CD4-positive, alpha-beta T cell (primary cell): ENCODE data around the gene CNGA3. TPM values are rescaled to one million over a fixed set of nuclear protein-coding genes. Genes with fewer than 3 reads are reported as not detected.
"Not testable (repeated sequence)": the region's sequence is repeated elsewhere in the genome, so short reads cannot be mapped to it uniquely, and the experiment has no call there.

Experiments
- ATAC-seq: fragments of 200-7000 bp; cut with Tn5 transposase; one replicate; pipeline ENCODE4 v1.10.0; 2022; ENCODE audit warnings: mild to moderate bottlenecking; ENCODE audit not compliant: poor library complexity
- CTCF ChIA-PET: fragments of 350-600 bp; sonication (Branson Sonifier 250); formaldehyde crosslinking; loops from one replicate; lab custom pipeline; 2021; ENCODE audit warnings: antibody characterized with exemption, inconsistent platforms; lab: Charles Lee
- POLR2A ChIA-PET: fragments of 350-600 bp; sonication (Branson Sonifier 250); formaldehyde crosslinking; loops from one replicate; lab custom pipeline; 2021; ENCODE audit warnings: antibody characterized with exemption, inconsistent platforms; lab: Charles Lee
- DNase-seq, 14 experiments: peaks; one replicate each; pipeline ENCODE4 v3.0.0-alpha.2; 2013 to 2020; ENCODE audit warnings: mixed read lengths in 2 of 14
- H3K27ac ChIP-seq, 2 donors: one replicate each; pipeline versions ENCODE4 v1.5.1 to v1.7.0; 2013; ENCODE audit warnings: low read length in 2 of 2, low read depth in 1 of 2, mild to moderate bottlenecking in 1 of 2
- H3K27me3 ChIP-seq, 2 experiments: 1 replicate in 1 of 2; 2 replicates in 1 of 2; pipeline versions ENCODE4 v1.6.1 to v1.7.0; 2013; ENCODE audit warnings: low read length in 2 of 2, control low read depth in 1 of 2, mild to moderate bottlenecking in 1 of 2, moderate library complexity in 1 of 2; ENCODE audit not compliant: insufficient read depth in 2 of 2, control insufficient read depth in 1 of 2
- H3K36me3 ChIP-seq: one replicate; pipeline ENCODE4 v1.6.1; 2013; ENCODE audit warnings: low read length, control low read depth; ENCODE audit not compliant: insufficient read depth
- H3K4me1 ChIP-seq: one replicate; pipeline ENCODE4 v1.6.1; 2013; ENCODE audit warnings: low read length, control low read depth; ENCODE audit not compliant: insufficient read depth
- H3K4me3 ChIP-seq: one replicate; pipeline ENCODE4 v1.5.1; 2013; ENCODE audit warnings: mild to moderate bottlenecking, low read length, moderate library complexity
- H3K9me3 ChIP-seq, 2 experiments: 1 replicate in 1 of 2; 2 replicates in 1 of 2; pipeline versions ENCODE4 v1.6.1 to v1.7.0; 2013; ENCODE audit warnings: low read length in 2 of 2, mild to moderate bottlenecking in 2 of 2, control low read depth in 1 of 2, moderate library complexity in 1 of 2; ENCODE audit not compliant: control insufficient read depth in 1 of 2, insufficient read depth in 1 of 2
- H3K27ac Mint-ChIP-seq: one replicate; pipeline ENCODE4 v1.8.0; 2020; ENCODE audit warnings: mixed read lengths
- H3K27me3 Mint-ChIP-seq: one replicate; pipeline ENCODE4 v1.8.0; 2021; ENCODE audit warnings: mixed read lengths
- H3K36me3 Mint-ChIP-seq: one replicate; pipeline ENCODE4 v1.8.0; 2021; ENCODE audit warnings: low read depth, mixed read lengths
- H3K4me1 Mint-ChIP-seq: one replicate; pipeline ENCODE4 v1.8.0; 2021; ENCODE audit warnings: low read depth, mixed read lengths
- H3K4me3 Mint-ChIP-seq: one replicate; pipeline ENCODE4 v1.8.0; 2020; ENCODE audit warnings: mild to moderate bottlenecking, mixed read lengths
- H3K9me3 Mint-ChIP-seq: one replicate; pipeline ENCODE4 v1.8.0; 2020; ENCODE audit warnings: mixed read lengths
- intact Hi-C, 2 experiments: fragments of 100-400 bp; cut with DNase I in 1 of 2; cut with micrococcal nuclease in 1 of 2; formaldehyde crosslinking; loops; one replicate each; pipeline versions ENCODE4 v1.15.1 to v1.9.0; 2023 to 2025; cut with DNase I, micrococcal nuclease
- total RNA-seq, 174 experiments: library from RNA in 2 of 174; stranded (reverse) in 2 of 174; gene quantifications; one replicate each; pipeline ENCODE4 v1.2.3 and lab custom pipeline; 2021 to 2026
- TF ChIP-seq, protein P1 (sequence below): fragments of 200-600 bp; IDR thresholded peaks from one replicate; pipeline ENCODE4 v1.8.0; 2022; ENCODE audit warnings: antibody characterized with exemption, mild to moderate bottlenecking

The CNGA3 gene
- total RNA-seq, 2 experiments from 2014 or later: not detected

DNA sequence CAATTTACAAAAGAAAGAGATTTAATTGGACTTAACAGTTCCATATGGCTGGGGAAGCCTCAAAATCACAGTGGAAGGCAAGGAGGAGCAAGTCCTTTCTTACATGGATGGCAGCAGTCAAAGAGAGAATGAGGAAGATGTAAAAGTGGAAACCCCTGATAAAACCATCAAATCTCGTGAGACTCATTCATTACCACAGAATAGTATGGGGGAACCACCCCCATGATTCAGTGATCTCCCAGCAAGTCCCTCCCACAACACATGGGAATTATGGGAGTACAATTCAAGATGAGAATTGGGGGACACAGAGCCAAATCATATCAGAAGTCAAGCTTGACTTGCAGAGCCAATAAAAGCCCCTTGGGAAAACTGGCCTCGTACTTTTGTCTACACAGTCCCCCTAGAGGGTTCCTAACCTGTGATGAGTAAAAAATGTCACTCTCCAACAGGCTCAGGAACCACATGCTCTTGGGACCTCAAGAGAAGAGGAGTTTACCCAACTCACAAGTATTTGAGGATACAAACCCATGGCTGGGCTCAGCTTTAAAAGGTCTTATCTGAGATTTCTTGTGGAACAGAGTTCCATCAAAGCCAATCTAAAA, 87.2 kb downstream of the CNGA3 start:
- H3K4me1 Mint-ChIP-seq: no peaks in the 10 kb centered on the region
- TF ChIP-seq, protein P1, sequence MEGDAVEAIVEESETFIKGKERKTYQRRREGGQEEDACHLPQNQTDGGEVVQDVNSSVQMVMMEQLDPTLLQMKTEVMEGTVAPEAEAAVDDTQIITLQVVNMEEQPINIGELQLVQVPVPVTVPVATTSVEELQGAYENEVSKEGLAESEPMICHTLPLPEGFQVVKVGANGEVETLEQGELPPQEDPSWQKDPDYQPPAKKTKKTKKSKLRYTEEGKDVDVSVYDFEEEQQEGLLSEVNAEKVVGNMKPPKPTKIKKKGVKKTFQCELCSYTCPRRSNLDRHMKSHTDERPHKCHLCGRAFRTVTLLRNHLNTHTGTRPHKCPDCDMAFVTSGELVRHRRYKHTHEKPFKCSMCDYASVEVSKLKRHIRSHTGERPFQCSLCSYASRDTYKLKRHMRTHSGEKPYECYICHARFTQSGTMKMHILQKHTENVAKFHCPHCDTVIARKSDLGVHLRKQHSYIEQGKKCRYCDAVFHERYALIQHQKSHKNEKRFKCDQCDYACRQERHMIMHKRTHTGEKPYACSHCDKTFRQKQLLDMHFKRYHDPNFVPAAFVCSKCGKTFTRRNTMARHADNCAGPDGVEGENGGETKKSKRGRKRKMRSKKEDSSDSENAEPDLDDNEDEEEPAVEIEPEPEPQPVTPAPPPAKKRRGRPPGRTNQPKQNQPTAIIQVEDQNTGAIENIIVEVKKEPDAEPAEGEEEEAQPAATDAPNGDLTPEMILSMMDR: no peak
- no peak overlapping the region for H3K4me3 ChIP-seq
- ChIA-PET CTCF (interaction anchor here (1.5 kb wide), 1 partner anchor 55 kb away, joined by 5 read pairs; no protein-coding TSS in a partner anchor), POLR2A (no interaction called here)
- intact Hi-C loops: no loop called here
- no peaks in the 10 kb centered on the region for H3K27me3 ChIP-seq
- H3K36me3 Mint-ChIP-seq: no peaks in the 10 kb centered on the region
- H3K36me3 ChIP-seq: no peaks in the 10 kb centered on the region
- DNase-seq (no peak), ATAC-seq (no peak)
- peaks cover under 1 to 5% of the 10 kb centered on the region in 2 experiments for H3K9me3 ChIP-seq
- H3K27ac ChIP-seq: no peak overlapping the region
- no peak overlapping the region for H3K27ac Mint-ChIP-seq
- H3K4me1 ChIP-seq: no peaks in the 10 kb centered on the region
- no peaks in the 10 kb centered on the region for H3K27me3 Mint-ChIP-seq
- H3K4me3 Mint-ChIP-seq: no peak overlapping the region
- peaks cover 6% of the 10 kb centered on the region for H3K9me3 Mint-ChIP-seq

DNA sequence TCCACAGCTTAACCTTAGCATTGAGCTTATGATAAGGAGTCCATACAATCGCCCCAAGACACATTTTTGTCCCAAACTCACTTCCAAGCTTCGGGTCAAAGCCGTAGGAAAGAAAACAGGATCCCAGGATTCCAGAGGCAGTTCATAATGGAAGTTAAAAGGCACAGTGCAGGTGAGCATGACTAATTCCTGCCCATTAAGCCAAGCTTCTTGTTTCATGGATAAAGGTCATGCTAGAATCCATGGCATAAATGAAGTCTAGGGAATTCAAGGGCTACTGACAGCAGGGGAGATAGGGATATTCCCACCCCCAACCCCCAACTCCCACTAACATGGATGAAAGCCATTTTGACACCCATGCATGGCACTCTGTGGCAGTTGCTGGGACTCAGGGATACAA, 88.2 kb downstream of the CNGA3 start:
- no peak overlapping the region for H3K27ac ChIP-seq
- Mint-ChIP-seq H3K9me3 (peaks cover 12% of the 10 kb centered on the region), H3K36me3 (no peaks in the 10 kb centered on the region), H3K4me3 (no peak overlapping the region), H3K27me3 (no peaks in the 10 kb centered on the region), H3K4me1 (no peaks in the 10 kb centered on the region), H3K27ac (no peak overlapping the region)
- intact Hi-C loops: no loop called here
- ChIA-PET POLR2A (no interaction called here), CTCF (no interaction called here)
- H3K27me3 ChIP-seq: no peaks in the 10 kb centered on the region
- TF ChIP-seq, protein P1: no peak
- H3K4me3 ChIP-seq: no peak overlapping the region
- no peaks in the 10 kb centered on the region for H3K4me1 ChIP-seq
- no peak for ATAC-seq
- H3K9me3 ChIP-seq: peaks cover 5 to 11% of the 10 kb centered on the region in 2 experiments
- H3K36me3 ChIP-seq: no peaks in the 10 kb centered on the region
- DNase-seq: no peak

DNA sequence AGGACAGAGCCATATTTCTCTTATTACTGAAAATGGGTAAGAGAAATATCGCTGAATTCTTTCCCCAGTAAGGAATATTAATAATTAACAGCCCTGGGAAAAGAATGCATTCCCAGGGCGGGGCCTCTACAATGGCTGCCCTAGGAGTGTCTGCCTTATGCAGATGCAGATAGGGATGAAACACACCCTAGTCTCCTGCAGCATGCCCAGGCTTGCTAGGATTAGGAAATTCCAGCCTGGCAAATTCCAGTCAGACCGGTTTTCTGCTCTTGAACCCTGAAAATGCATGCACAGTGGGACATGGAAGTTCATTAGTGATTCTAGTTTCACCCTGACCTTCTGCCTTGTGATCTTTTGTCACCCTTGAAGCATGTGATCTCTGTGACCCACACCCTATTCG, 89.4 kb downstream of the CNGA3 start:
- H3K27me3 ChIP-seq, H3K36me3 ChIP-seq, DNase-seq, H3K4me3 Mint-ChIP-seq, H3K27me3 Mint-ChIP-seq, CTCF ChIA-PET, H3K36me3 Mint-ChIP-seq, H3K4me1 Mint-ChIP-seq, POLR2A ChIA-PET, H3K4me3 ChIP-seq, H3K27ac Mint-ChIP-seq, H3K27ac ChIP-seq, intact Hi-C loops, ATAC-seq, H3K4me1 ChIP-seq: not testable (repeated sequence)
- peaks cover 12% of the 10 kb centered on the region for H3K9me3 Mint-ChIP-seq
- peaks cover 5 to 17% of the 10 kb centered on the region in 2 experiments for H3K9me3 ChIP-seq

DNA sequence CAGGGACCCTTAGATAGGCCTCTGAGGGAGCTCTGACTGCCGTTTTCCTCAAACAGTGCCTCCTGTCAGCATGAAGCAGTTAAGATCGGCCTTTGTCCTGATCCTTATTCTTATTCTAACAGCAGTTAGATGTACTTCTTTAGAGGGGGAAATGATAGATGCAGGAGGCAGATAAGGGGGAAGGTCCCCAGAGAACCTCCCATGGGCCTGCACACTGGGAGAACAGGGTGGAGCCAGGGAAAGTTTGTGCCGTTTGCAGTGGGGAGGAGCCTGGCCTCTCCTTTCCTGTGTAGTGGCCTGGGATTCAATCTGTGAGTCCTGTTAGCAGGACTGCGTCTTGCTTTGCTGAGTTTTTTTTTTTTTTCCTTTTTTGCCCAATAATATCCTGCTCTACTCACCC, 90.5 kb downstream of the CNGA3 start:
- POLR2A ChIA-PET: no interaction called here
- DNase-seq (no peak), ATAC-seq (no peak)
- H3K36me3 ChIP-seq: no peaks in the 10 kb centered on the region
- Mint-ChIP-seq H3K4me3 (no peak overlapping the region), H3K36me3 (no peaks in the 10 kb centered on the region), H3K27me3 (no peaks in the 10 kb centered on the region), H3K27ac (no peak overlapping the region), H3K4me1 (no peaks in the 10 kb centered on the region), H3K9me3 (peaks cover 12% of the 10 kb centered on the region)
- CTCF ChIA-PET: no interaction called here
- H3K9me3 ChIP-seq: peaks cover 5 to 17% of the 10 kb centered on the region in 2 experiments
- intact Hi-C loops: no loop called here
- TF ChIP-seq, protein P1: no peak
- no peak overlapping the region for H3K4me3 ChIP-seq
- H3K4me1 ChIP-seq: no peaks in the 10 kb centered on the region
- H3K27ac ChIP-seq: no peak overlapping the region
- no peaks in the 10 kb centered on the region for H3K27me3 ChIP-seq
